Parietal lobe (tissue), 1 donor: Measurements from ENCODE around the gene OR7C2. TPM values are rescaled to one million over a fixed set of nuclear protein-coding genes. Genes with fewer than 3 reads are reported as not detected.

Source experiments
- total RNA-seq: library from RNA; depleted of rRNA; stranded (reverse); fragments of >200 nt; gene quantifications from one replicate; pipeline ENCODE4 v1.2.3, GENCODE V29; 2014

The OR7C2 gene
- total RNA-seq = not detected

GRCh38 chr19:14941189-14941588 is at the start of gene OR7C2:
OR7C2 (plus strand) TSS chr19:14941489; CDS start chr19:14941489, 0 bp downstream.

GRCh38 chr19:14979476-14980255 is 38.4 kb downstream of the OR7C2 start, which contains the start of gene SLC1A6:
SLC1A6 (minus strand) TSS chr19:14979864; CDS start chr19:14972910, 6,954 bp downstream.

Other genes with a start within 250 kb of the OR7C2 start
- gene ADGRE2, start 162.9 kb upstream of the OR7C2 start, total RNA-seq = 0.31 TPM
- not detected for gene OR7A5, start 106.3 kb upstream of the OR7C2 start, total RNA-seq
- gene OR7C1, start 106.3 kb upstream of the OR7C2 start, total RNA-seq = not detected
- not detected for gene OR7A10, start 92.6 kb upstream of the OR7C2 start, total RNA-seq
- gene OR7A17, start 55.4 kb upstream of the OR7C2 start, total RNA-seq = not detected
- gene SLC1A6, start 38.4 kb downstream of the OR7C2 start, total RNA-seq = 47.6 TPM
- not detected for gene CASP14, start 108.0 kb downstream of the OR7C2 start, total RNA-seq
- gene OR1I1, start 140.7 kb downstream of the OR7C2 start, total RNA-seq = not detected
- gene SYDE1, start 165.9 kb downstream of the OR7C2 start, total RNA-seq = 2.2 TPM